HCT116 (cell line): ENCODE measurements around the gene ASCC1. TPM values are rescaled to one million over a fixed set of nuclear protein-coding genes. Genes with fewer than 3 reads are reported as not detected.

Source experiments
- ATAC-seq: fragments of 200-7000 bp; cut with Tn5 transposase; 2 replicates; pipeline ENCODE4 v1.9.1; 2020; ENCODE audit warnings: mild to moderate bottlenecking, moderate library complexity
- BruUV-seq: library from RNA; stranded (reverse); fragments of 400-500 nt; replicated peaks from 2 replicates; lab custom pipeline; 2021; lab: Mats Ljungman, UMichigan
- CTCF ChIA-PET: fragments of 300-600 bp; sonication (Branson Sonifier 250); formaldehyde crosslinking; loops from one replicate; lab custom pipeline; 2021; ENCODE audit warnings: antibody characterized with exemption; lab: Charles Lee
- POLR2A ChIA-PET: fragments of 300-600, 350-600 bp; sonication (Branson Sonifier 250); formaldehyde crosslinking; loops from one replicate; lab custom pipeline; 2021; ENCODE audit warnings: antibody characterized with exemption; lab: Charles Lee
- RAD21 ChIA-PET, 2 experiments: fragments of 300-600 bp; sonication (Branson Sonifier 250); formaldehyde crosslinking; loops; one replicate each; lab custom pipeline; 2023; ENCODE audit warnings: low total read pairs in 2 of 2; ENCODE audit not compliant: uncharacterized antibody in 2 of 2, unreplicated experiment in 2 of 2, low non-redundant PET in 1 of 2; lab: Charles Lee
- DNase-seq: peaks from one replicate; pipeline ENCODE4 v3.0.0-alpha.2; 2010; ENCODE audit warnings: low read depth, low spot score
- H2AFZ ChIP-seq: fragments of 200-600 bp; shearing (Covaris generic), sonication (generic); 2 replicates; pipeline ENCODE4 v1.6.1; 2017; ENCODE audit warnings: low read depth, mixed run types, mixed read lengths, antibody characterized with exemption, low read length; ENCODE audit not compliant: poor library complexity, severe bottlenecking
- H3K27ac ChIP-seq: 2 replicates; pipeline ENCODE4 v1.5.1; 2012; ENCODE audit warnings: low read depth, low read length
- H3K27me3 ChIP-seq: fragments of 200-600 bp; sonication (generic); 2 replicates; pipeline ENCODE4 v1.6.1; 2016; ENCODE audit warnings: mixed run types, low read length, mixed read lengths; ENCODE audit not compliant: insufficient read depth
- H3K36me3 ChIP-seq, 2 experiments: fragments of 200-500 bp in 1 of 2; fragments of 200-600 bp in 1 of 2; sonication (Bioruptor generic) in 1 of 2; sonication (generic) in 1 of 2; 2 replicates each; pipeline versions ENCODE4 v1.5.1 to v1.6.1; 2014 to 2016; ENCODE audit warnings: low read length in 2 of 2, inconsistent platforms in 1 of 2, mixed read lengths in 1 of 2, mixed run types in 1 of 2; ENCODE audit not compliant: insufficient read depth in 2 of 2, control insufficient read depth in 1 of 2
- H3K4me1 ChIP-seq, 2 experiments: fragments of 200-600 bp in 1 of 2; sonication (generic) in 1 of 2; 2 replicates each; pipeline versions ENCODE4 v1.5.1 to v1.6.1; 2012 to 2017; ENCODE audit warnings: low read length in 2 of 2, inconsistent platforms in 1 of 2, mild to moderate bottlenecking in 1 of 2, mixed read lengths in 1 of 2, mixed run types in 1 of 2, moderate library complexity in 1 of 2; ENCODE audit not compliant: insufficient read depth in 2 of 2, control insufficient read depth in 1 of 2
- H3K4me2 ChIP-seq: fragments of 200-600 bp; sonication (generic); 2 replicates; pipeline ENCODE4 v1.6.1; 2017; ENCODE audit warnings: mixed run types, low read length, mixed read lengths
- H3K4me3 ChIP-seq, 2 experiments: fragments of 200-600 bp in 1 of 2; sonication (generic) in 1 of 2; replicated peaks in 1 of 2; 2 replicates each; pipeline ENCODE4 v1.5.1; 2011 to 2016; ENCODE audit warnings: low read length in 2 of 2, control low read depth in 1 of 2, low read depth in 1 of 2, mild to moderate bottlenecking in 1 of 2, mixed read lengths in 1 of 2, mixed run types in 1 of 2
- H3K79me2 ChIP-seq: fragments of 200-600 bp; sonication (generic); 2 replicates; pipeline ENCODE4 v1.6.1; 2017; ENCODE audit warnings: mild to moderate bottlenecking, mixed run types, low read length, moderate library complexity, mixed read lengths; ENCODE audit not compliant: insufficient read depth
- H3K9ac ChIP-seq: fragments of 200-600 bp; sonication (generic); 2 replicates; pipeline ENCODE4 v1.6.1; 2016; ENCODE audit warnings: low read length, mixed read lengths
- H3K9me2 ChIP-seq: fragments of 200-600 bp; sonication (generic), shearing (Covaris generic); 2 replicates; pipeline ENCODE4 v1.6.1; 2017; ENCODE audit warnings: mixed run types, mild to moderate bottlenecking, moderate library complexity; ENCODE audit not compliant: insufficient read depth
- H3K9me3 ChIP-seq, 2 experiments: fragments of 200-500 bp in 1 of 2; fragments of 200-600 bp in 1 of 2; sonication (Bioruptor generic) in 1 of 2; sonication (generic) in 1 of 2; 2 replicates each; pipeline ENCODE4 v1.6.1; 2014 to 2017; ENCODE audit warnings: low read length in 2 of 2, mixed read lengths in 2 of 2, inconsistent platforms in 1 of 2, low read depth in 1 of 2, mild to moderate bottlenecking in 1 of 2, mixed run types in 1 of 2, moderate library complexity in 1 of 2; ENCODE audit not compliant: control insufficient read depth in 1 of 2, insufficient read depth in 1 of 2
- H4K20me1 ChIP-seq: fragments of 200-600 bp; sonication (generic), shearing (Covaris generic); 2 replicates; pipeline ENCODE4 v1.6.1; 2017; ENCODE audit warnings: mixed run types, mild to moderate bottlenecking, moderate library complexity; ENCODE audit not compliant: insufficient read depth
- ATF3 ChIP-seq: IDR thresholded peaks from 2 replicates; pipeline ENCODE4 v1.6.1; 2012
- EGR1 ChIP-seq: IDR thresholded peaks from 2 replicates; pipeline ENCODE4 v1.6.1; 2012; ENCODE audit warnings: low read depth
- ELF1 ChIP-seq: IDR thresholded peaks from 2 replicates; pipeline ENCODE4 v1.6.1; 2012; ENCODE audit warnings: low read depth, borderline replicate concordance
- ZBTB33 ChIP-seq: IDR thresholded peaks from 2 replicates; pipeline ENCODE4 v1.6.1; 2011; ENCODE audit warnings: mild to moderate bottlenecking, low read length, moderate library complexity; ENCODE audit not compliant: insufficient replicate concordance; ENCODE audit errors: extremely low read depth
- intact Hi-C: fragments of 100-400 bp; cut with micrococcal nuclease; formaldehyde crosslinking; loops from 2 replicates; pipeline ENCODE4 v1.10.0; 2022
- total RNA-seq: library from RNA; stranded (reverse); gene quantifications from one replicate; pipeline ENCODE4 v1.2.1, GENCODE V29; 2021; ENCODE audit not compliant: unreplicated experiment

ASCC1 gene
- total RNA-seq, 1 experiment from 2014 or later: 34.5 TPM

- POLR2A ChIA-PET: no interaction called here
- Histone ChIP-seq H3K4me3 (no peak overlapping the region), H2AFZ (no peak overlapping the region), H3K9me2 (no peaks in the 10 kb centered on the region), H3K27me3 (no peaks in the 10 kb centered on the region), H3K36me3 (no peaks in the 10 kb centered on the region), H3K27ac (no peak overlapping the region), H4K20me1 (no peaks in the 10 kb centered on the region), H3K79me2 (no peaks in the 10 kb centered on the region), H3K9ac (no peak overlapping the region), H3K4me2 (no peak overlapping the region)
- ATAC-seq: no peak
- no peak for DNase-seq
- intact Hi-C loops: no loop called here
- BruUV-seq: no TSS peak
- CTCF ChIA-PET: interaction anchor here (1.4 to 2.1 kb wide), 2 partner anchors 10 to 11 kb away, joined by 5 to 11 read pairs; no protein-coding TSS in a partner anchor
- TF ChIP-seq ATF3 (no peak), EGR1 (no peak), ZBTB33 (no peak), ELF1 (no peak)
- TF ChIP-seq, all 23 proteins: peak for 0
- Histone ChIP-seq H3K4me1 (peaks cover 4 to 10% of the 10 kb centered on the region in 2 experiments; a peak in 2 of 4 replicates), H3K9me3 (no peaks in the 10 kb centered on the region)
- RAD21 ChIA-PET: no interaction called here
These were observed 156.9 kb downstream of the ASCC1 start for GRCh38 chr10:72058989-72059842.
